Mesenchymal stem cell (in vitro differentiated cells and primary cell): ENCODE data around the gene BRD9.

Experiments
- DNase-seq: peaks from one replicate; pipeline ENCODE4 v3.0.0-alpha.2; 2013
- H2AFZ ChIP-seq: one replicate; pipeline ENCODE4 v1.6.1; 2013; ENCODE audit warnings: low read depth, mild to moderate bottlenecking, control low read depth, inconsistent platforms, low read length, moderate library complexity
- H2AK5ac ChIP-seq: 2 replicates; pipeline ENCODE4 v1.6.1; 2013; ENCODE audit warnings: low read length, moderate library complexity, mild to moderate bottlenecking, inconsistent platforms; ENCODE audit not compliant: severe bottlenecking
- H2BK120ac ChIP-seq: one replicate; pipeline ENCODE4 v1.6.1; 2013; ENCODE audit warnings: low read depth, mild to moderate bottlenecking, inconsistent platforms, low read length, moderate library complexity
- H2BK12ac ChIP-seq, 2 experiments: one replicate each; pipeline ENCODE4 v1.6.1; 2013; ENCODE audit warnings: inconsistent platforms in 2 of 2, low read length in 2 of 2, mild to moderate bottlenecking in 2 of 2, moderate library complexity in 2 of 2, control low read depth in 1 of 2
- H2BK15ac ChIP-seq: one replicate; pipeline ENCODE4 v1.6.1; 2013; ENCODE audit warnings: mild to moderate bottlenecking, low read depth, inconsistent platforms; ENCODE audit not compliant: poor library complexity, severe bottlenecking
- H2BK5ac ChIP-seq: 2 replicates; pipeline ENCODE4 v1.6.1; 2013; ENCODE audit warnings: low read depth, mild to moderate bottlenecking, low read length, control low read depth, inconsistent platforms; ENCODE audit not compliant: poor library complexity, severe bottlenecking
- H3K14ac ChIP-seq, 2 experiments: one replicate each; pipeline ENCODE4 v1.6.1; 2013; ENCODE audit warnings: inconsistent platforms in 2 of 2, low read length in 2 of 2, control low read depth in 1 of 2, mild to moderate bottlenecking in 1 of 2, moderate library complexity in 1 of 2
- H3K18ac ChIP-seq, 2 experiments: one replicate each; pipeline ENCODE4 v1.6.1; 2013; ENCODE audit warnings: inconsistent platforms in 2 of 2, low read length in 2 of 2, control low read depth in 1 of 2, low read depth in 1 of 2, mild to moderate bottlenecking in 1 of 2
- H3K23ac ChIP-seq, 2 experiments: one replicate each; pipeline ENCODE4 v1.6.1; 2013; ENCODE audit warnings: inconsistent platforms in 2 of 2, low read length in 2 of 2, mild to moderate bottlenecking in 2 of 2, moderate library complexity in 2 of 2, control low read depth in 1 of 2
- H3K27ac ChIP-seq: 2 replicates; pipeline ENCODE4 v1.5.1; 2013; ENCODE audit warnings: mild to moderate bottlenecking, moderate library complexity, low read length, control low read depth, inconsistent platforms; ENCODE audit not compliant: poor library complexity, severe bottlenecking
- H3K27me3 ChIP-seq, 2 experiments: 2 replicates each; pipeline versions ENCODE4 v1.6.1 to v1.7.0; 2013; ENCODE audit warnings: low read length in 2 of 2, mild to moderate bottlenecking in 2 of 2, moderate library complexity in 2 of 2, control low read depth in 1 of 2, inconsistent platforms in 1 of 2; ENCODE audit not compliant: control insufficient read depth in 1 of 2, insufficient read depth in 1 of 2
- H3K36me3 ChIP-seq, 2 experiments: 2 replicates each; pipeline versions ENCODE4 v1.6.1 to v1.7.0; 2013; ENCODE audit warnings: low read length in 2 of 2, control low read depth in 1 of 2, inconsistent platforms in 1 of 2, low read depth in 1 of 2, mild to moderate bottlenecking in 1 of 2; ENCODE audit not compliant: insufficient read depth in 2 of 2, control insufficient read depth in 1 of 2
- H3K4ac ChIP-seq, 2 experiments: one replicate each; pipeline ENCODE4 v1.6.1; 2013; ENCODE audit warnings: inconsistent platforms in 2 of 2, low read length in 2 of 2, mild to moderate bottlenecking in 2 of 2, moderate library complexity in 2 of 2, control low read depth in 1 of 2, low read depth in 1 of 2
- H3K4me1 ChIP-seq: 2 replicates; pipeline ENCODE4 v1.6.1; 2013; ENCODE audit warnings: low read depth, low read length, control low read depth; ENCODE audit not compliant: control insufficient read depth, insufficient read depth
- H3K4me2 ChIP-seq: 2 replicates; pipeline ENCODE4 v1.6.1; 2013; ENCODE audit warnings: low read length, mild to moderate bottlenecking, inconsistent platforms; ENCODE audit not compliant: poor library complexity, severe bottlenecking
- H3K4me3 ChIP-seq, 2 experiments: 2 replicates each; pipeline versions ENCODE4 v1.5.1 to v1.7.0; 2013; ENCODE audit warnings: low read length in 2 of 2, mild to moderate bottlenecking in 2 of 2, control low read depth in 1 of 2, low read depth in 1 of 2; ENCODE audit not compliant: insufficient read depth in 1 of 2
- H3K79me1 ChIP-seq: replicated peaks from 2 replicates; pipeline ENCODE4 v1.6.1; 2013; ENCODE audit warnings: mild to moderate bottlenecking, control low read depth, low read length, inconsistent platforms; ENCODE audit not compliant: poor library complexity, severe bottlenecking
- H3K9ac ChIP-seq: 2 replicates; pipeline ENCODE4 v1.7.0; 2013; ENCODE audit warnings: mild to moderate bottlenecking, low read length, moderate library complexity
- H3K9me3 ChIP-seq: 2 replicates; pipeline ENCODE4 v1.7.0; 2013; ENCODE audit warnings: mild to moderate bottlenecking, low read length; ENCODE audit not compliant: control insufficient read depth
- H4K8ac ChIP-seq: one replicate; pipeline ENCODE4 v1.6.1; 2013; ENCODE audit warnings: inconsistent platforms, mild to moderate bottlenecking, low read length, moderate library complexity
- H4K91ac ChIP-seq: one replicate; pipeline ENCODE4 v1.6.1; 2013; ENCODE audit warnings: mild to moderate bottlenecking, low read length, inconsistent platforms
- WGBS: methylation state at CpG from one replicate; pipeline ENCODE4 v1.1.7; 2013; ENCODE audit warnings: mixed read lengths; 5-methylcytosine and 5-hydroxymethylcytosine counted together

Gene BRD9

GRCh38 chr5:864492-865167 lies 28.0 kb downstream of the BRD9 start:
- peaks cover 76 to 85% of the 10 kb centered on the region in 2 experiments for H3K36me3 ChIP-seq
- no peak overlapping the region for H3K4ac ChIP-seq
- no peak overlapping the region for H2BK12ac ChIP-seq
- H3K27me3 ChIP-seq: no peaks in the 10 kb centered on the region
- no peak overlapping the region for H3K4me3 ChIP-seq
- DNase-seq: no peak
- H2BK15ac ChIP-seq: no peak overlapping the region
- no peak overlapping the region for H2BK5ac ChIP-seq
- H3K4me2 ChIP-seq: no peak overlapping the region
- peaks cover 18% of the 10 kb centered on the region for H3K4me1 ChIP-seq
- H3K79me1 ChIP-seq: peaks cover 18% of the 10 kb centered on the region
- H3K18ac ChIP-seq: no peak overlapping the region
- H2AFZ ChIP-seq: no peak overlapping the region
- H3K27ac ChIP-seq: no peak overlapping the region
- no peak overlapping the region for H3K23ac ChIP-seq
- no peak overlapping the region for H3K9ac ChIP-seq
- no peaks in the 10 kb centered on the region for H3K9me3 ChIP-seq
- H3K14ac ChIP-seq: no peak overlapping the region
- 94% methylated on average over 15 of the region's 15 CpGs for WGBS
- no peak overlapping the region for H2AK5ac ChIP-seq
- H2BK120ac ChIP-seq: no peak overlapping the region
- H4K8ac ChIP-seq: no peak overlapping the region
- H4K91ac ChIP-seq: no peak overlapping the region

GRCh38 chr5:863244-863805 lies 29.3 kb downstream of the BRD9 start:
- H2BK12ac ChIP-seq: no peak overlapping the region
- H3K36me3 ChIP-seq: peaks cover 63 to 79% of the 10 kb centered on the region in 2 experiments
- no peak overlapping the region for H3K14ac ChIP-seq
- no peak overlapping the region for H2BK120ac ChIP-seq
- H3K27me3 ChIP-seq: no peaks in the 10 kb centered on the region
- no peak overlapping the region for H3K4ac ChIP-seq
- WGBS: 92% methylated on average over 16 of the region's 16 CpGs
- no peak overlapping the region for H2AFZ ChIP-seq
- H3K27ac ChIP-seq: no peak overlapping the region
- no peak overlapping the region for H4K8ac ChIP-seq
- no peaks in the 10 kb centered on the region for H3K9me3 ChIP-seq
- no peak for DNase-seq
- peaks cover 16% of the 10 kb centered on the region for H3K79me1 ChIP-seq
- no peak overlapping the region for H3K23ac ChIP-seq
- H3K4me2 ChIP-seq: no peak overlapping the region
- H3K18ac ChIP-seq: no peak overlapping the region
- no peak overlapping the region for H2AK5ac ChIP-seq
- H4K91ac ChIP-seq: no peak overlapping the region
- no peak overlapping the region for H2BK5ac ChIP-seq
- H2BK15ac ChIP-seq: no peak overlapping the region
- H3K4me3 ChIP-seq: no peak overlapping the region
- no peak overlapping the region for H3K9ac ChIP-seq
- peaks cover 18% of the 10 kb centered on the region for H3K4me1 ChIP-seq

- Histone ChIP-seq H4K91ac (no peak overlapping the region), H3K9ac (no peak overlapping the region), H2AFZ (no peak overlapping the region), H3K27me3 (no peaks in the 10 kb centered on the region), H3K14ac (no peak overlapping the region), H2BK15ac (no peak overlapping the region), H4K8ac (no peak overlapping the region), H3K27ac (no peak overlapping the region), H2BK5ac (no peak overlapping the region), H2BK120ac (no peak overlapping the region), H3K79me1 (peaks cover 15% of the 10 kb centered on the region), H2BK12ac (no peak overlapping the region), H3K4me2 (no peak overlapping the region), H3K36me3 (peaks cover 56 to 74% of the 10 kb centered on the region in 2 experiments), H3K4ac (no peak overlapping the region), H3K18ac (no peak overlapping the region), H3K23ac (no peak overlapping the region), H3K4me1 (peaks cover 18% of the 10 kb centered on the region), H2AK5ac (no peak overlapping the region), H3K4me3 (no peak overlapping the region), H3K9me3 (no peaks in the 10 kb centered on the region)
- no peak for DNase-seq
- 90% methylated on average over 25 of the region's 25 CpGs for WGBS
Measured at GRCh38 chr5:862367-863243, 30.0 kb downstream of the BRD9 start.
